ENCODE results near the gene GRK5.

DNA sequence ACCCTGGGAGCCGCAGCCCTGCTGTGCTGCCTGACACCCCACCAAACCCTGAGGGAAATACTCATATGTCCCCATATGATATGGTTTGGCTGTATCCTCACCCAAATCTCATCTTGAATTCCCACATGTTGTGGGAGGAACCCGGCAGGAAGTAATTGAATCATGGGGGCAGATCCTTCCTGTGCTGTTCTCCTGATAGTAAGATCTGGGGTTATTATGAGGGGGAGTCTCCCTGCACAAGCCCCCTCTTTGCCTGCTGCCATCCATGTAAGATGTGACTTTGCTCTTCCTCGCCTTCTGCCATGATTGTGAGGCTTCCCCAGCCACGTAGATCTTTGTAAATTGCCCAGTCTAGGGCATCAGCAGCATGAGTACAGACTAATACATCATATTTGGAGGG lies 266.4 kb downstream of the GRK5 start:
- TF ChIP-seq, protein P1, sequence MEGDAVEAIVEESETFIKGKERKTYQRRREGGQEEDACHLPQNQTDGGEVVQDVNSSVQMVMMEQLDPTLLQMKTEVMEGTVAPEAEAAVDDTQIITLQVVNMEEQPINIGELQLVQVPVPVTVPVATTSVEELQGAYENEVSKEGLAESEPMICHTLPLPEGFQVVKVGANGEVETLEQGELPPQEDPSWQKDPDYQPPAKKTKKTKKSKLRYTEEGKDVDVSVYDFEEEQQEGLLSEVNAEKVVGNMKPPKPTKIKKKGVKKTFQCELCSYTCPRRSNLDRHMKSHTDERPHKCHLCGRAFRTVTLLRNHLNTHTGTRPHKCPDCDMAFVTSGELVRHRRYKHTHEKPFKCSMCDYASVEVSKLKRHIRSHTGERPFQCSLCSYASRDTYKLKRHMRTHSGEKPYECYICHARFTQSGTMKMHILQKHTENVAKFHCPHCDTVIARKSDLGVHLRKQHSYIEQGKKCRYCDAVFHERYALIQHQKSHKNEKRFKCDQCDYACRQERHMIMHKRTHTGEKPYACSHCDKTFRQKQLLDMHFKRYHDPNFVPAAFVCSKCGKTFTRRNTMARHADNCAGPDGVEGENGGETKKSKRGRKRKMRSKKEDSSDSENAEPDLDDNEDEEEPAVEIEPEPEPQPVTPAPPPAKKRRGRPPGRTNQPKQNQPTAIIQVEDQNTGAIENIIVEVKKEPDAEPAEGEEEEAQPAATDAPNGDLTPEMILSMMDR (IDR thresholded peaks at IDR 0.05; ENCODE audit: poor library complexity, severe bottlenecking), result no peak
- TF ChIP-seq RAD21 (conservative IDR thresholded peaks at IDR 0.05) (no peak), POLR2AphosphoS5 (IDR thresholded peaks at IDR 0.05) (no peak), SMC3 (conservative IDR thresholded peaks at IDR 0.05; ENCODE audit: poor library complexity) (no peak), MXI1 (conservative IDR thresholded peaks at IDR 0.05; ENCODE audit: poor library complexity, severe bottlenecking) (no peak), EZH2 (IDR thresholded peaks at IDR 0.05; ENCODE audit: borderline replicate concordance, insufficient read depth, low read length, poor library complexity, severe bottlenecking) (no peak)
